GM19023 (cell line): ENCODE data around the gene CFAP54.
"Not testable (repeated sequence)": the region's sequence is repeated elsewhere in the genome, so short reads cannot be mapped to it uniquely, and the experiment has no call there.

Experiments used
- ATAC-seq: cut with Tn5 transposase; IDR thresholded peaks from one replicate; pipeline ENCODE4 v1.9.1; 2021; ENCODE audit warnings: mild to moderate bottlenecking, moderate library complexity; ENCODE audit not compliant: unreplicated experiment

Gene CFAP54

DNA sequence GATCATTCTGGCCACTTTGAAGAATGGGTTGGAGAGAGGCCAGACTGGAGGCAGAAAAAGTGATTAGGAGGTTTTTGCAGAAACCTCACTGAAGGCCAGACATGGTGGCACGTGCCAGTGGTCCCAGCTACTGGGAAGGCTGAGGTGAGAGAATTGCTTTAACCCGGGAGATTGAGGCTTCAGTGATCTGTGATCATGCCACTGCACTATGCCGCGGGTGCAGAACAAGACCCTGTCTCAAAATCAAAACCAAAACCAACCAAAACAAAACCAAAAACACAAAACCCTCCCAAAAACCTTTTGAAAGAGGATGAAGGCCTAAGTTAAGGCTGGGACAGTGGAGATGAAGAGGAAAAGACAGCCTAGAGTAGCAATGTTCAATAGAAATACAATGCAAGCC lies 15.2 kb upstream of the CFAP54 start:
- ATAC-seq, result no peak

DNA sequence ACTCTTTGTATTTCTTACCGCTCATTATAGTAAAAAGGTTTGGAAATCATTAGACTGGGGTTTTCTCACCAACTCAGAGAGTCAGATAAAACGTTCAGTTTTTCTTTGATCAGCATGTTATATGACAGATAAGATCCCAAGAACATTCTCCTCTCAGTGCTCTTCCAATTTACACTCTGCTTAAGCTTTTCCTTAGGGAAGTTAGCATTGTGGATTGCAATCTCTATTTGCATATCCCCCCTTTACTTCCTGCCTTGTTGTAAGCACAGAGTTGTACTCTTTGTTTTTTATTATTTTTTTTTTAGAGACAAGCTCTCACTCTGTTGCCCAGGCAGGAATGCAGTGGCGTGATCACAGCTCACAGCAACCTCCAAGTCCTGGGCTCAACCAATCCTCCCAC lies 11.4 kb upstream of the CFAP54 start:
- no peak for ATAC-seq

DNA sequence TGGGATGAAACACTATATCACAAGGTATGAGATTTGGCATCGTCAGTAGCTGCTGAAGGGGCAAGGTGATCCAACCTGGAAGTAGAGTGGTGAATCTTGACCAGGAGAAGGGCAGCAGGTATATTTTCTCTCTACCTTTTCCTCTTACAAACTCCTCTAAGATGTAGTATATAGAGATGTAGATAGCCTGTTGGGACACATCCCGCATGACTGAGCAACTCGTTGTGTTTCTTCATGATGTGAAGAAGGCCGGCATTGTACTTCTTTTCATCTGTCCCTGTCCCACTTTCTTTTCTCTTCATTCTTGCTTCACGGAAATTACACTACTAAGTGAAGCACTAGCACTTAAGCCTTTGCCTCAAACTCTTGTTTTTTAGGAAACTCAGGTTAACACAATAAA lies 7.3 kb upstream of the CFAP54 start:
- ATAC-seq, result no peak

DNA sequence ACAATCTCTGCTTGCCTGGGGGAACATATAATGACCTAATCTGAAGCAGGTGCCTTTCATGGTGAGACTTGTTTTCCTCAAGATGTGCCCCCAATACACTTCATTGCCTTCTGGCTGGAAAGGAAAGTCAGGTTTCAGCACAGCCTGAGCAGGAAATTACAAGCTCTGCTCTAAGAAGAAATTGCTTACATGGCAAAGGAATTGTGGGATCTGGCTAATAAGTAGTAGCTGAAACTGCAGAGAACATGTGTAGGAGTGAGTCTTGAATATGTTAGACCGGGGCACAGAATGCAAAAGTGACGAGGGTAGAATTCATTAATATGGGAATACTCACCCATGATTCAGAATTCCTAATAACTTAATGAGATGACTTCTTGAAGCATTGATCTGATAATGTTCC lies 6.3 kb upstream of the CFAP54 start:
- no peak for ATAC-seq

DNA sequence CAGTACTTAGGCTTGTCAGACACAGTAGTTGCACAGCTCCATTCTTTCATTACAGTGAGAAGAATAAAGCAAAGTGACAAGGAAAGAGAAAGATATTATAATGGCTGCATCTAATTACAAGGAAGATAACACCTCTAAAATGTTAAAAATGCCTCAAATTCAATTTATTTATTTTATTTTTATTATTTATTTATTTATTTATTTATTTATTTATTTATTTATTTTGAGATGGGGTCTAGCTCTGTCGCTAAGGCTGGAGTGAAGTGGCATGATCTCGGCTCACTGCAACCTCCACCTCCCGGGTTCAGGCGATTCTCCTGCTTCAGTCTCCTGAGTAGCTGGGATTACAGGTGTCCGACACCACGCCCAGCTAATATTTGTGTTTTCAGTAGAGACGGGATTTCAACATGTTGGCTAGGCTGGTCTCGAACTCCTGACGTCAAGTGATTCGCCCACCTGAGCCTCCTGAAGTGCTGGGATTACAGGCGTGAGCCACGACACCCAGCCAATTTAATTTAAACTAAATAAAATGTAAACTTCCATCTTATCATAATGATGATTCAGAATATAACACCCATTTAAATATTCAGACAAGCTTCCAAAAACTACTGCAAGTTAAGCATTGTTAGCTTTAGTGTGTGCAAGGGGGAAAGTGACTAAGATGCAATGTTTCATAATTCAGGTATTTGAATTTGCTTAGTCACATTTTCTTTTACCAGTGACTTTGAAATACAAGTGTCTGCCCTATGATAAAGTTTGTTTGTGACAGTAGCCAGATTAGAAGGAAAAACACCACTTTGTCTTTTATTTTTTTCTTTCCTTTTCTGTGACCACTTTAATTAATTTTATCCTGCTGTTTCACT lies 2.4 kb upstream of the CFAP54 start:
- no peak for ATAC-seq

DNA sequence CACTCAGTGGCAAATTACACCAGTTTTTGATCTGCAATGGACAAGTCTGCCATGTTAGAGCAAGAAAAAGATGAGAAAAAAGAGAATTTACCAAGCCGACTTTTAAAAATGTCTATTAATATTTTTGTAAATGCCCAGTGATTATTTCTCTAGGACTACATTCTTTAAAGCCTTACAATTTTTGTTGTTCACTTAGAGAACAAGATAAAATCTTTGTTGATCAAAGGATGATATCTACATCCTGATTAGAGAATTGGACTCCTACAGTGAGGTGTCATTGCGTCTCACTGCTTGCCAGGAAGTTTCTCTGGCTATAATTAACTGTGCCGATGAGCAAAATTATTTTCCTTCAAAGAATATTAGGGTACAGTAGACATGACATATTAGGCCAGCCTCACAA lies 1.7 kb upstream of the CFAP54 start:
- ATAC-seq, result no peak

DNA sequence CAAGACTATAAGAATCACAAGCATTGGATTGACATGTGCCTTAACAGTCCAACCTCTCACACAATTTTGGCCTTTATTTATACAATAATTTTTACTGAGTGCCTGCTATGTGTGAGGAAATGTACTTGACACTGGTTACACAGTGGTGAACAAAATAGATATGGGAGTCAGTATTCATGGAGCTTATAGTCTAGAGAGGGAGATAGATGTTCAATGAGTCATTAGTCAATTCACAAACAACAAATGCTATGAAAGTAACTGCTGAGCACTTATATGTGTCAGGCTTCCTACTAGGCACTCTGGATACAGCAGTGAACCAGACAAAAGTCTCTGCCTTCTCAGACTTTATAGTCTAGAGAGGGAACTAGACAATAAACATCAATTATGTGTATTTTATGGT lies 3.7 kb downstream of the CFAP54 start:
- no peak for ATAC-seq

DNA sequence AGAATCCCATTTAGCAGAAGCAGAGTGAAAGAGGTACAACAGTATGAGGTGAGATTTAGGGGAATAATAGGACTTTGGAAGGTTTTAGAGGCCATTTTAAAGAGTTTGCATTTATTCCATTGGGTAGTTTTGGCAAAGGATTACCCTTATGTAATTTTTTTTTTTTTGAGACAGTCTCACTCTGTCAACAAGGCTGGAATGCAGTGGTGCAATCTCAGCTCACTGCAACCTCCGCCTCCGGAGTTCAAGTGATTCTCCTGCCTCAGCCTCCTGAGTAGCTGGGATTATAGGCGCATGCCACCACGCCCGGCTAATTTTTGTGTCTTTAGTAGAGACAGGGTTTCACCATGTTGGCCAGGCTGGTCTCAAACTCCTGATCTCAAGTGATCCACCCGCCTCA lies 4.8 kb downstream of the CFAP54 start:
- ATAC-seq, result not testable (repeated sequence)

DNA sequence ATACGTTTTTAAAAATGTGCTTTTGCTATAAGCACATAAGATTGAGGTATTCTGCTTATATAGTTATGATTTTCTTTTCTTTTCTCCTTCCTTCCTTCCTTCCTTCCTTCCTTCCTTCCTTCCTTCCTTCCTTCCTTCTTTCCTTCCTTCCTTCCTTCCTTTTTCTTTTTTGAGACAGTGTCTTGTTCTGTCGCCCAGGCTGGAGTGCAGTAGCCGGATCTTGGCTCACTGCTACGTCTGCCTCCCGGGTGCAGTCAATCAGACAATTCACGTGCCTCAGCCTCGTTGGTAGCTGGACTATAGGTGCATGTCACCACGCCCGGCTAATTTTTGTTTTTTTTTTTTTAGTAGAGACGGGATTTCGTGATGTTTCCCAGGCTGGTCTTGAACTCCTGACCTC lies 5.8 kb downstream of the CFAP54 start:
- no peak for ATAC-seq

DNA sequence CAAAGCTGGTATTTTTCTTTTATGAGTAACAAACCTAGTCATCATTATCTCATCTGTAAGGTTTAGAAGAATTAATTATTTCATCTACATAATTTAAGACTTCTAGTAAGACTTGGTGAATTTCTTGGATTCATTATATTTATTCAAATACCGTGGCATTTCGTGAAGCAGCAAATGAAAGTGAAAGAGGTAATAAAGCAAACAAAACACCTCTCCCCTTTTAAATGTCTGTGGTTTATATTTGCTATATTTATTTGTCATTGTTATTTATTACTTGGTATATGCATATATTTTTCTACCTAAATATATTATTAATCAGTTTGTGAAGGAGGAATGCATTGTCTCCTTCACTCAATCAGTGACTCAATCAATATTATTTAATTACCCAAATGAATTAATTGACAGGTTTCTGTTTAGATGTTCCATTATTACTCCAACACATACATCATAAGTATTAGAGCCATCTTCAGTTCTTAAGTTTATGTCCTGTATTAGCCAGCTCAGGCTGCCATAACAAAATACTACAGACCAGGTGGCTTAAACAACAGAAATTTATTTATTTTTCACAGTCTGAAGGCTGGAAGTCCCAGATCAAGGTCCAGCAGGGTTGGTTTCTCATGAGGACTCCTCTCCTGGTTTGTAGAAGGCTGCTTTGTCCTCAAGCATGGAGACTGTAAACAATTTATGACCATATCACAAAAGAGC lies 6.6 kb downstream of the CFAP54 start:
- ATAC-seq, result no peak

DNA sequence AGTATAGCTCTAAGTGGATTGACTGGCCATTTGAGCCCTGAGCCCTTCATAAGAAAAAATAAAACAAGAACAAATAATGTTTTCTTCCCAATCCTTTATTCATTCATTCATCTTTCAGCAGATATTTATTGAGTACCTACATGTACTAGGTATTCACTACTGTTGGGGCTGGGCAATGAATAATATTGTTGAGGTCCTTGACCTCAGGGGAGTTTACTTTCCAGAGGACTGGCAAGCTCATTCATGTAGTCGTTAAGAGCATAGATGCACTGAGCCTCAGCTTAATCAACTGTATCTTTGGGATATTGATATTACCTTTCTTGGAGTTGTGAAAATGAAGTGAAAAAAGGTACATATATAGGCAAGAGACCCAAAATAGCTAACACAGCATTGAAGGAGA lies 7.6 kb downstream of the CFAP54 start:
- ATAC-seq, result no peak

DNA sequence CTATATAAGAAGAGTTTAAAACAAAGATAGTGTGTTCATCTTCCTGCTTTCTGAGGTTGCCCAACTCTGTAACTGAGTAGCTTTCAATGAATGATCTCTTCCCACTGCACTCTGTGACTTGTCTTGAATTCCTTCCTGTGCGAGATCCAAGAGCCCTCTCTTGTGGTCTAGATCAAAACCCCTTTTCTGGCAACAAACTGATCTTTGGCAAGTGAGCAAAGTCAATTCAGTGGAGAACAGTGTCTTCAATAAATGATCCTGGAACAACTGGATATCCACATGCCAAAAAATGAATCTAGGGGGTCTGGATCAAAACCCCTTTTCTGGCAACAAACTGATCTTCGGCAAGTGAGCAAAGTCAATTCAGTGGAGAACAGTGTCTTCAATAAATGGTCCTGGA lies 8.5 kb downstream of the CFAP54 start:
- no peak for ATAC-seq

DNA sequence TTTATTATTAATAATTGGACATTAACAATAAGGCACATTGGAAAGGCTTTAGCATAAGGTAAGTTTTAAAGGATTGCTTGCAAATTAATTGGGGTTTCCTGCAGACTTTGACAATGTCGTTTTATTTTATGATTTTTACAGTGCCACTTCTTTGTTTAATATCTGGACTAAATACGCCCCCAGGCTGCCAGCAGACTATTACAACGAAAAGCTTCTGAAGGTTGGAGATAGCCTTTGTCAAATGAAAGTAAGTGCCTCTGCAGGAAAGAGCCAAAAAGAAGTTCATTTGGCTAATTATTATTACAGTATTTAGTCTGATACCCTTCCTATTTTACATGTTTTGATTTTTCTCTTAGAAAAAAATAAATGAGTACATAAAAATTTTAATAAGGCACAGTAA lies 11.3 kb downstream of the CFAP54 start:
- ATAC-seq, result no peak

DNA sequence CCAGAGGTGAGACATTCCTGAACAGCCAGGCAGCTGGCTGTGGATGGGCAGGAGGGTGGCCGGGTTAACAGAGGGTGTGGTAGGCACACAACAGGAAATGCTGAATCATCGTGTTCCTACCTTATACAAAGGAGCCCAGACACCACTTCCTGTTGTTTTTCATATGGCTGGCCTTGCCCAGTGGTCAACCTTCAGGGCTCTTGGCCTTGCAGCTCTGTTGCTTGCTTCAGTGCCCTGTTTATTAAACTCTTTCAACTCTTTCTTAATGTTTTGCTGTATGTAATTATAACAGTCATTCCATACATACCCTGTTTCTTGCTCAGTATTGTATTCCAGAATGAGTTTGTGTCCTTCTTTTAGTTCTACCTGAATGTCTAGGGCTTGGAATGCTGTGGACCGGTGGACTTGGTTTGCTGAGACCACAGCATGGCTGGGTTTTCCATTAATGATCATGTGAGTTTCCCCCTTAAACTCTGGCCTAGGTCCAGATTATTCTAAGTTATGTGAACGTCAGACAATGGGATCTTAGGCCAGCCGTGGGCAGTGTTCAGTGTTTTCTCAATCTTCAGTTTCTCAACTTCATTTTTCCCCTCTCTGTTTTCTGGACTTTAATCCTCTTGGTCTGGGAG lies 11.9 kb downstream of the CFAP54 start:
- peak; percentile 72 for ATAC-seq

DNA sequence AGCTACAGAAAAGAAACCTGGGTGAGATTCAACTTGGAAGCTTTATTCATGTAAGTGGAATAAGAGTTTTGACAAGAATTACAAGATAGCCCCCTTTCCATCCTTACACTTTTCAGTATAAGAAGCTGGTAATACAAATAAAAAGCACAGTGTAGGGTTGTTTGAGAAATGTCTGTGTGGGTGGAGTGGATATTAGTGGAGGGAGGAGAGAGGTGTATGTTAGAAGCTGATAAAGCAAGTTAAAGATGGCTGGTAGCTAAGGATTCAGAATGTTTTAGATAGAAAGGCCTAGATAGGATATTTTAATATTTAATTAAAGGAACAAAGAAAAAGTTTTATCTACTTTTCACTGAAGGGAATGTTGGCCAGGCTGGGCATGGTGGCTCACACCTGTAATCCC lies 12.5 kb downstream of the CFAP54 start:
- no peak for ATAC-seq

DNA sequence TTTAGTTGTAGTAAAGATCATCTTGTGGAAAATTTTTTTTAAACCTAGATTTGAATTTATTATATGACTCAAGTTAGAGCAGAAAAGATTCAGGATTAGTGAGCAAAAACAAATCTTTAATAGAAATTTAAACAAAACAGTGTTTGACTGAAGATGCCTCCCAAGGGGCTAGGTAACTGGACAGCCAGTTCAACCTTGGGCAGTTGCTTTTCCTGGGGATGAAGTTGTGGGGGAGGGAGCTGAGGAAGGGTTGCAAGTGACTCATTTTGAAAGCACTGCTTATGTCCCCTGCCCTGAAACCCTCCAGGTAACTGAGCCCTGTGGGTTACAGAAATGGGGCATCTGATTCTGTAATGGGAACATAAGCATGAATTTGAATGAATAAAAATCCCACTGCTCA lies 13.1 kb downstream of the CFAP54 start:
- ATAC-seq, result peak; percentile 58

DNA sequence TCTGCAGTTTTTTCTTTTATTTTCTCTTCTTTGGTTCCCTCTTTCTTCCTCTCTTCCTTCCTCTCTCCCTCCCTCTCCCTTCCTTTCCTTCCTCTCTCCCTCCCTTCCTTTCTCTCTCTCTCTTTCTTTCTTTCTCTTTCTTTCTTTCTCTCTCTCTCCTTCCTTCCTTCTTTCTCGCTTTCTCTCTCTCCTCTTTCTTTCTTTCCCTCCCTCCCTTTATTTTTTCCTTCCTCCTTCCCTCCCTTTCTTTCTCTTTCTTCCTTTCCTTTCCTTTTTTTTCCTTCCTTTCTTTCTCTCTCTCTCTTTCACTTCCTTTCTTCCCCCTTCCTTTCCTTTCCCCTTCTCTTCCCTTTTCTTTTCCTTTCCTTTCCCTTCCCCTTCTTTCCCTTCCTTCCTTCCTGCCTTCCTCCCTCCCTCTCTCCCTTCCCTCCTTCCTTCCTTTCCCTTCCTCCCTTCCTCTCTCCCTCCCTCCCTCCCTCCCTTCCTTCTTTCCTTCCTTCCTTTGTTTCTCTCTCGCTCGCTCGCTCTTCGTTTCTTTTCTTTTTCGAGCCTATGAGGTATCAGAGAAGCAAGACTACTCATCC lies 13.7 kb downstream of the CFAP54 start:
- ATAC-seq, result no peak

DNA sequence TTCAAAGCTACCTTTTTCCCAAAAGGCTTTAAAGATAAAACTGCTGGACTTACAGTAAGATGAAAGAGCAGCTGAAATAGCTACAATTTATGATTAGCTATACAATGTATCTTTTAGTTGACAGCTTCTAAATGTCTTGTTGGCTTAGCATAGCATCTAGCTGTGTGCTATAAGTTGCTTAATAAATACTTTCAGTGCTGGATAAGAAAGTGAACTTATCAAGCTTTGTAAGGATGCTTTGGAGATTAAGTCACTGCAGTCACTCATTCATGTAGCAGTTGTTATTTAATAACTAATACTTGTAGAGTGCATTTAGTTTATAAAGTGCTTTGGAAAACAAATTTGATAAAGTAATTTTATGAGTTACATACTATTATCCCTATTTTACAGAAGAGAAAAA lies 14.6 kb downstream of the CFAP54 start:
- no peak for ATAC-seq

DNA sequence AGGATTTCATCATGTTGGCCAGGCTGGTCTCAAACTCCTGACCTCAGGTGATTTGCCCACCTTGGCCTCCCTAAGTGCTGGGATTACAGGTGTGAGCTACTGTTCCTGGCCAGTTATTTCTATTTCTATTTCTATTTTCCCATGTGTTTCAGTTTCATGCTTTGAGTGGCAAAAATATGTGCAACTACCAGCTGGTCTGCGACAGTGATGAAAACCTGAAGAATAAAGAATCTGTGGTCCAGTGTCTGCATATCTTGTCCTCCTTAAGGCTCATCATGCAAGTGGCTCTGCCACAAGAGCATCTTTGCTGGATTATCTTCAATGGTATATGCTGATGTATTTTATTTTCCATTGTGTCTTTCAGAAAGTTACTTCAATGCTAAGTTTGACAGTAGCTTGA lies 17.4 kb downstream of the CFAP54 start:
- ATAC-seq, result no peak

DNA sequence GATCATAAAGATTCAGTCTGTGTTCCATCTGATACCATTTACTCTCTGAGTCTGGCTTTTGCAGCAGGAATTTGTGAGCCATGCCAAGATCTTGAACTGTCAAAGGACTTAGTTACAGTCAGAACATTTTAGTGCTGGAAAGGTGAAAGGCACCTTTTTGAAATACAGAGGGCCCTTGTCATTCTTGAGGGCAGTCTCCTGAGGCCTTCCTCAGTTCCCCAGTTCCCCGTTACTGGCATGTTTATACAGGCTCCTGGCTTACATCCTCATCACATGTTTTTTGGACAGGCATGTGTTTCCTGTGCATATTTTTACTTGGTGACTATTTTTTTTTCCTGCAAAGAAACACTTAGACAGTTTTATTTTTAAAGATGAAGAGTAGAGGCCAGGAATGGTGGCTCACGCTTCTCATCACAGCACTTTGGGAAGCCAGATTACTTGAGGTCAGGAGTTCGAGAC lies 21.0 kb downstream of the CFAP54 start:
- no peak for ATAC-seq

DNA sequence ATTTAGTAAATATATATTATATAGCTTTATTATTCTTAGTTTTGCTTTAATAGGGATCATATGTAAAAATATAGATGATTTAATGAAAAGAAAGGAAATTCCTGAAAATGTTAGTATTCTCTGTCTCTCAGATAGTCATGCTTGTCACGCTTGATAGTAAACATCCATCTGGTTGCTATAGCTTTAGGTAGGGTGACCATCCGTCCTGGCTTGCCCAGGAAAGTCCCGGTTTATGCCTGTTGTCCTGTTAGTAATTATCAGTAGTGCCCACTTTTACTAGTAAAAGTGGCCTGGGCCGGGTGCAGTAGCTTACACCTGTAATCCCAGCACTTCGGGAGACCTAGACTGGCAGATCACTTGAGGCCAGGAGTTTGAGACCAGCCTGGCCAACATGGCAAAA lies 23.8 kb downstream of the CFAP54 start:
- no peak for ATAC-seq

DNA sequence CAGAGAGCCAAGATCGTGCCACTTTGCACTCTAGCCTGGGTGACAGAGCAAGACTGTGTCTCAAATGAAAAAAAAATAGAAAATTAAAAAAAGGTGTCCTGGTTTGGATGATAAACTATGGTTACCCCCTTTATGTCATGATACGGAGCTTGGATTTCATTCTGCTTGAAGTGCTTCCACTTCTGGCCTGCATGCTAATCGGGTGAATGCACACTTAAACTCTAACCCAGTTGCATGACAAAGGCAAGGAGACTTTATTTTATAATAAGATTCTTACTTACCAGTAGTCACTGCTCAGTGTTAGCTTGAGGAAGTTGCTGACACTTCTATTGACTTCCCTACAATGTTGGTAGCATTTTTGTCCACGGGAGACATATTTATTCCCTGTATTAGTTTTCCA lies 24.3 kb downstream of the CFAP54 start:
- no peak for ATAC-seq
